Testis (tissue), 3 donors: Measurements from ENCODE around the gene ZMYND10. TPM values are rescaled to one million over a fixed set of nuclear protein-coding genes. Genes with fewer than 3 reads are reported as not detected.
A peak's percentile ranks its signal among the peaks of the same experiment; 100 is the strongest.

Experiments used
- DNase-seq: peaks from one replicate; pipeline ENCODE4 v3.0.0-alpha.2; 2019
- H3K27ac ChIP-seq, 2 donors: fragments of 200-600 bp; sonication (generic); one replicate each; pipeline ENCODE4 v1.5.1; 2019
- H3K27me3 ChIP-seq: fragments of 200-600 bp; sonication (generic); one replicate; pipeline ENCODE4 v1.5.1; 2019
- H3K36me3 ChIP-seq: fragments of 200-600 bp; sonication (generic); one replicate; pipeline ENCODE4 v1.5.1; 2017; ENCODE audit warnings: low read depth; ENCODE audit errors: missing control alignments
- H3K4me1 ChIP-seq: fragments of 200-600 bp; sonication (generic); one replicate; pipeline ENCODE4 v1.5.1; 2019
- H3K4me3 ChIP-seq, 2 donors: fragments of 200-600 bp; sonication (generic); one replicate each; pipeline ENCODE4 v1.5.1; 2017 to 2019
- H3K9me3 ChIP-seq: fragments of 200-600 bp; sonication (generic); one replicate; pipeline ENCODE4 v1.5.1; 2017
- POLR2A ChIP-seq: fragments of 450-650 bp; IDR thresholded peaks from one replicate; pipeline ENCODE4 v1.6.1; 2017; ENCODE audit warnings: antibody characterized with exemption, mild to moderate bottlenecking, moderate library complexity
- WGBS, 2 donors: methylation state at CpG; one replicate each; pipeline ENCODE4 v1.1.5; 2018; 5-methylcytosine and 5-hydroxymethylcytosine counted together
- intact Hi-C: fragments of 100-400 bp; cut with DNase I; formaldehyde crosslinking; loops from one replicate; pipeline ENCODE4 v1.15.1; 2023; ENCODE audit warnings: low total_unique reads
- polyA plus RNA-seq: library from polyadenylated mRNA; stranded (reverse); fragments of 350-450 nt; fragmentation: Illumina TruSeq; extraction: RNeasy Lipid Tissue Mini Kit (QIAGEN cat#74804); gene quantifications from one replicate; pipeline ENCODE4 v1.2.3, GENCODE V29; 2014; ENCODE audit warnings: low read depth, low replicate concordance; ENCODE audit not compliant: insufficient read depth
- total RNA-seq, 2 donors: library from RNA; depleted of rRNA; stranded (reverse); fragments of >200 nt; gene quantifications; one replicate each; pipeline ENCODE4 v1.2.3, GENCODE V29; 2016
- TF ChIP-seq, protein P1 (sequence below), 3 experiments: fragments of 450-650 bp in 2 of 3; fragments of 200-600 bp in 1 of 3; sonication (generic) in 1 of 3; IDR thresholded peaks; one replicate each; pipeline ENCODE4 v1.5.1; 2016 to 2019; ENCODE audit warnings: antibody characterized with exemption in 3 of 3, mild to moderate bottlenecking in 2 of 3, moderate library complexity in 1 of 3

Gene ZMYND10
- total and polyA plus RNA-seq, 3 donors from 2014 or later: 241 to 763 (median 335) TPM

DNA sequence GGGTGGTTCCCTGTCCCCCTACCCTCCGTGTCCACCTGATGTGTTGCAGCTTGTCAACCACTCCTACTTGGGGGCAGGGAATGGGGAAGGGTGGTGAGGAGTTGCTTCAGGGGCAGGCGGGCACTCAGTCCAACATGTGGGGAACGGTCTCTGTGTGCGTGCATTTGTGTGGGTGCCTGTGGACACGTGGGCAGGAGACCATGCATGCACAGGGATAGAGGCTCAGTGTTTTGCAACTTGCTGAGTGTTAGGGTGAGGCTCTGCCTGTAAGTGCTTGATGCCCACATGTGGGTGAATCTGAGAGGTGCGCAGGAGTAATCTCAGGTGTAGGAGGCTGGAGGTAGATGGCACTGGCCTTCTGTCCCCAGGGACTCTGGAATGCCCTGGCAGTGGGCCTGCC lies 38.2 kb upstream of the ZMYND10 start:
- no peak for DNase-seq
- Histone ChIP-seq H3K9me3 (no peaks in the 10 kb centered on the region), H3K36me3 (no peaks in the 10 kb centered on the region), H3K4me1 (peaks cover 8% of the 10 kb centered on the region), H3K4me3 (no peak overlapping the region), H3K27ac (no peak overlapping the region), H3K27me3 (no peaks in the 10 kb centered on the region)
- WGBS, 2 donors: 80 to 91% methylated on average over 3 to 6 of the region's 6 CpGs
- TF ChIP-seq POLR2A: no peak
- TF ChIP-seq, protein P1, sequence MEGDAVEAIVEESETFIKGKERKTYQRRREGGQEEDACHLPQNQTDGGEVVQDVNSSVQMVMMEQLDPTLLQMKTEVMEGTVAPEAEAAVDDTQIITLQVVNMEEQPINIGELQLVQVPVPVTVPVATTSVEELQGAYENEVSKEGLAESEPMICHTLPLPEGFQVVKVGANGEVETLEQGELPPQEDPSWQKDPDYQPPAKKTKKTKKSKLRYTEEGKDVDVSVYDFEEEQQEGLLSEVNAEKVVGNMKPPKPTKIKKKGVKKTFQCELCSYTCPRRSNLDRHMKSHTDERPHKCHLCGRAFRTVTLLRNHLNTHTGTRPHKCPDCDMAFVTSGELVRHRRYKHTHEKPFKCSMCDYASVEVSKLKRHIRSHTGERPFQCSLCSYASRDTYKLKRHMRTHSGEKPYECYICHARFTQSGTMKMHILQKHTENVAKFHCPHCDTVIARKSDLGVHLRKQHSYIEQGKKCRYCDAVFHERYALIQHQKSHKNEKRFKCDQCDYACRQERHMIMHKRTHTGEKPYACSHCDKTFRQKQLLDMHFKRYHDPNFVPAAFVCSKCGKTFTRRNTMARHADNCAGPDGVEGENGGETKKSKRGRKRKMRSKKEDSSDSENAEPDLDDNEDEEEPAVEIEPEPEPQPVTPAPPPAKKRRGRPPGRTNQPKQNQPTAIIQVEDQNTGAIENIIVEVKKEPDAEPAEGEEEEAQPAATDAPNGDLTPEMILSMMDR (IDR thresholded peaks at IDR 0.05): no peak
- intact Hi-C loops: no loop called here

DNA sequence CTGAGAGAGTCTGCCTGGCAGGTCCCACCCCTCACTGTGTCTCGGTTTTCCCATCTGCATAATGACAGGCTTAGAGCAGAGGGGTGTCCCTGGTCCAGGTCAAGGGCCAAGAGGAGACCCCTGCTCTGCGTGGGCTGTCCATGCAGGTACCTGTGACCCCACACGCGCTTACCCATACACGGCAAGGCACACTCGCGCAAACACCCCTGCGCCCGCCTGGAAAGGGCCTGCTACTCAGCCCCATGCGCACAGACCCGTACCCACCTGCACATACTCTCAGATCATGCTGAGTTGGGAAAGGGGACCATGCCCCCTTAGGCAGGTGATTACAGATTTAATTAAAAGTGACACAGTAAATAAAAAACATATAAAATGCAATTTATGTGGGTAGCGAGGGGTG lies 37.2 kb upstream of the ZMYND10 start:
- intact Hi-C loops: no loop called here
- TF ChIP-seq, protein P1 (IDR thresholded peaks at IDR 0.05): no peak
- TF ChIP-seq POLR2A: no peak
- no peak for DNase-seq
- Histone ChIP-seq H3K36me3 (no peaks in the 10 kb centered on the region), H3K4me1 (peaks cover 8% of the 10 kb centered on the region), H3K27me3 (no peaks in the 10 kb centered on the region), H3K9me3 (no peaks in the 10 kb centered on the region), H3K4me3 (no peak overlapping the region), H3K27ac (peak overlapping the region; percentile 41 to 57)
- WGBS, 2 donors: 81 to 85% methylated on average over 12 of the region's 12 CpGs

DNA sequence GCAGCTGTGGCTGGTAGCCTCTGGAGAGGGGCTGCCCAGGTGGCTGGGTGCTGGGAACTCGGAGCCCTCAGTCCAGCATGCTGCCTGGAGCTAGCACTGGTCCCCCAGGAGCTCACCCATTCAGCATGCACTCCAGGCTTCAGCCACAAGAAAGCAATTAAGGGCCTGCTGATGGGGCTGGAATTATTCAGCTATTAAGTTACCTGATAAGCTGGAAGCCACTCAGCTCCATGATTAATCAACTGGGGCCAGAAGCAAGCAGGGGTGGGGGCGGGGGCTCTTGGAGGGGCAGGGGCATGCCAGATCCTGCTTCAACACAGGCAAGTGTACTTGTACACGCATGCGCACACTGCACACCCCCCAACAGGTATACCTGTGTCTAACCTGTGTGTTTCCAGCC lies 35.9 kb upstream of the ZMYND10 start:
- Histone ChIP-seq H3K27ac (no peak overlapping the region), H3K4me1 (peaks cover 8% of the 10 kb centered on the region), H3K9me3 (no peaks in the 10 kb centered on the region), H3K36me3 (no peaks in the 10 kb centered on the region), H3K4me3 (no peak overlapping the region), H3K27me3 (no peaks in the 10 kb centered on the region)
- no peak for DNase-seq
- TF ChIP-seq, protein P1 (IDR thresholded peaks at IDR 0.05): no peak
- TF ChIP-seq POLR2A: no peak
- intact Hi-C loops: no loop called here
- 87 to 97% methylated on average over 3 to 4 of the region's 4 CpGs for WGBS, 2 donors

DNA sequence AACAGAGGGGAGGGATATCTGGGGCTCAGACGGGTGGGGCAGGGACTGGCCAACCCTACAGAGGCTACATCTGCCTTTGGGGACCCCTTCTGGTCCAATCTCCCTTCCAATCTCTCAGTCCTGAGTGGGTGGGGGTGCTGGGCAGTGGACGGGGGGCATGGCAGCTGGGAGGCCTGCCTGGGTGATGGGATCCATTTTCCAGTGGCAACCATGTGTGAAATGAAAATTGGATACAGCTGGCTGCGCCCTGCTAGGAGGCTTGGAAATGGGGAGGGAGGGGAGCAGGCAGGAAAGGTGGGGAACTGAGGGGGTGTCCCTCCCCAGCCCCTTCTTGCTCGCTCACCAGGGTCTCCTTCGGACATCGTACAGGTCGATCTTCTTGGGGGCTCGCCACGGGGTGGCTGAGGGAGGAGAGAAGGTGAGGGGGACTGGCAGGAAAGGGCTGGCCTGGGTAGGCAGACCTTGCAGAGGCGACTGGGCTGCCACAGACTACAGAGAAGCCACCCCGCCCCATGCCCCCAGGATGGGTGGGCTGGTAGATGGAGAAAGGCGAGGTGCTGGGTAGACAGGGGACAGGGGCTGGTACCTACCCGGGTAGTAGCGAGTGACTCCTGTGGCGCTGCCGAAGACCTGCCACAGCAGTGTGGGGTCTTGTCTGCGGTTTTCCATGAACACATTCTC lies 35.0 kb upstream of the ZMYND10 start:
- 88 to 94% methylated on average over 17 of the region's 17 CpGs for WGBS, 2 donors
- intact Hi-C loops: no loop called here
- H3K27me3 ChIP-seq: no peaks in the 10 kb centered on the region
- H3K27ac ChIP-seq: no peak overlapping the region
- H3K36me3 ChIP-seq: no peaks in the 10 kb centered on the region
- H3K4me1 ChIP-seq: peaks cover 8% of the 10 kb centered on the region
- H3K9me3 ChIP-seq: no peaks in the 10 kb centered on the region
- TF ChIP-seq, protein P1 (IDR thresholded peaks at IDR 0.05): no peak
- TF ChIP-seq POLR2A: no peak
- DNase-seq: no peak
- no peak overlapping the region for H3K4me3 ChIP-seq

DNA sequence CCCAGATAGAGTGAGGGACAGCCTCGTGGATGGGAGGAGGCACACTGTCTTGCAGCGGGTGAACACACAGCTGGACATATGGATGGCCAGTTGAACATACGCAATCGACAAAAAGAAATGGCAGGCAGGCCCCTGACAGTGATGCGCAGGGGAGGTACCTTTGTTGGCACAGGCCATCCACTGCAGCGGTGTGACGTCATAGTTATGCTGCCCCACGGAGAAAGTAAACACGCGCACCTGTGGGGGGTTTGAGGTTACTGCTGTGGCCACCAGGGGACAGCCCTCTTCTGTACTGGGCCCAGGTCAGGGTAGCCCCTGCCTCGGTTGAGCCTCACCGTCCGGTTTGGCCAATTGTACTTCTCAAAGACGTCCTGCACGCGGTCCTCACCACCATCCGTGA lies 33.2 kb upstream of the ZMYND10 start:
- intact Hi-C loops: no loop called here
- TF ChIP-seq POLR2A: no peak
- TF ChIP-seq, protein P1 (IDR thresholded peaks at IDR 0.05): no peak
- H3K27me3 ChIP-seq: no peaks in the 10 kb centered on the region
- no peaks in the 10 kb centered on the region for H3K36me3 ChIP-seq
- WGBS, 2 donors: 89 to 90% methylated on average over 17 of the region's 17 CpGs
- no peak overlapping the region for H3K27ac ChIP-seq
- no peak for DNase-seq
- H3K4me1 ChIP-seq: peaks cover 8% of the 10 kb centered on the region
- no peak overlapping the region for H3K4me3 ChIP-seq
- no peaks in the 10 kb centered on the region for H3K9me3 ChIP-seq
